Stimulated activated CD8-positive, alpha-beta memory T cell treated with anti-CD3 and anti-CD28 coated beads, Interleukin-12 subunit alpha, Interleukin-12 subunit beta, amount 100 ng/mL, for 4 hours (primary cell): ENCODE results near the gene KIAA1217.
"Not testable (repeated sequence)": the region's sequence is repeated elsewhere in the genome, so short reads cannot be mapped to it uniquely, and the experiment has no call there.

ENCODE experiments used
- DNase-seq: peaks from one replicate; pipeline ENCODE4 v3.0.0-alpha.2; 2020; ENCODE audit warnings: low read depth

The KIAA1217 gene

DNA sequence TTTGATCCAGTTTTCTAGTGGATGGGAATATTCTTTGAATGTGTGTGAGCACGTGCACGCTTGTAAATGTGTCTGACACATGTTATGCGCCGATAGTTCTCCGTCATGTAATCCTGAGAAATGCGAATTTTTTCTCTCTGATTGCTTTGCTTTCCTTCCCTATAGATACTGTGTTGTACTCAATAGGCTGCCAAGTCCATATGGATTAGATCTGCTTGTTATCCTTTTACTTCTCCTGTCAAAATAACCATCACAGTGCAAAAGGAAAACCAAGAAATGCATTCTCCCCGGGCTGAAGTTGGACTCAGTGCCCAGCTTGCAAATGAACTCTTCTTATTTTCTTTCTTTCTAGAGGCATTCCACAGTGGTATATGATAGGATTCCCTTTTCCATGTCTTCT is 131.9 kb downstream of the KIAA1217 start:
- DNase-seq = no peak

DNA sequence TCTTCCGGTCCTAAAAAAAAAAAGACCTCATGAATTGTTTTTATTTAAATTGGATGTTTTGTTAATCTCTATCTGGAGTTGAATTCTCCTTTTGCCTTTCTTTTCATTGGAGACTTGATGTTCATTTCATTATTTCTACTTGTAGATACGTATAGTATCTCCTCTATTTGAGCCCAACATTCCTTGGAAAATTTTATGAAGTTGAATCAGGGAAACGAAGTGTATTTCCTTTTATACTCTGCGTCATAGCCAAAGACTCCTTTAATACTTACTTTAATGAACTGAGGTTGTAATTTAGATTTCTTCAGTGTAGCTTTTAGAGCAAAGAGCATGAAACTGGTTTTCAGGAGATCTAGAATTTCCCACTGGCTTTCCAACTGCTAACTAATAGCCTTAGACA is 132.4 kb downstream of the KIAA1217 start:
- no peak for DNase-seq

DNA sequence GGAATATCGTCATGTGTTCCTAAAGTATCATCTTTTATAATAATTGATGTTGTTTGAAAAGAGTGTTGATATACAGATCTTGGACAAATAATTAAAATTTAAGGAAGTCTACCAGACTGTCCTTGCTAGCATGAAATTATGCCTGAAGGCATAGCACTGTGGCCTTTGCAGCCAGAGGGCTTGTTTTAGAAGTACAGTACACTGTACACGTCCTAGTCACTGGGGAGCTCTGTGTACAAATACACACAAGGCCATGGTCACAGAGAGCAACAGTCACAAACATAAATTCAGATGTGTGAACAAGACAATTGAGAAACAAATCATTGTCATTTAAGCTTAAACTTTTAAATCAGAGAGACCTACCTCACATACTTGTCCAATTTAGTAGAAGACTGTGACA is 133.0 kb downstream of the KIAA1217 start:
- no peak for DNase-seq

DNA sequence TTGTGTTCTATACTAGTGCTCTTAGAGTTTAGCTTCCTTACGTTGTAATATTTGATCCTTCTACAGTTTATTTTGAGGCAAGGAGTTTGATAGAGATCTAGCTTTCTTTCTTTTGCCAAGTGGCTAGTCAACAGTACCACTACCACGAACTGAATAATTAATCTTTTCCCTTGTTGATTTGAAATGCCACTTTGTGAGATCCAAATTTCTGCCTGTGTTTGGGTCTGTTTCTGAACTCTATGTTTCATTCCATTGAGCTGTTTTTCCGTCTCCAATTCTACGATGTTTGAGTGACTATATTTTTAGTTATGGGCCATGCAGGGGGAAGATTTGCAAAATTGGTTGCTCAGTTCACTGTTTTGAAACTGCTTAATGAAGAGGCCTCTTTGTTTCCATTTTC is 134.7 kb downstream of the KIAA1217 start:
- no peak for DNase-seq

DNA sequence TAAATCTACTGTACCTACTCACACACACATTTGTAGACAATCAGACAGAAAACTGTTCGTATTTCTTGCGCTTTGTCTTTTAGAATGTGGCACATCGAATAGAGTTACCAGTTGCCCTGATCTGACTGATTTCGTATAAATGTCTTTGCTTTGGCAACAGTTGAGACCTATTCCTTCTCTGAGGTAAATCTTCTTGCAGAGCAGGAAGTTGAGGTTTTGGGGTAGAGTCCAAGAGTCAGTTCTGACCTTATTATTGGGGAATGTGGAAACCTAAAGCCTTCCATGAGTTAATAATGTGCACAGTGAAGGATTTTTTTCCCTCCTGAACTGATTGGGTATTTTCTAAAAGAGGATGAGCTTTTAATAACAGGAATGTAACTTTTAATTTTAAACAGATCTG is 135.3 kb downstream of the KIAA1217 start:
- DNase-seq = no peak

DNA sequence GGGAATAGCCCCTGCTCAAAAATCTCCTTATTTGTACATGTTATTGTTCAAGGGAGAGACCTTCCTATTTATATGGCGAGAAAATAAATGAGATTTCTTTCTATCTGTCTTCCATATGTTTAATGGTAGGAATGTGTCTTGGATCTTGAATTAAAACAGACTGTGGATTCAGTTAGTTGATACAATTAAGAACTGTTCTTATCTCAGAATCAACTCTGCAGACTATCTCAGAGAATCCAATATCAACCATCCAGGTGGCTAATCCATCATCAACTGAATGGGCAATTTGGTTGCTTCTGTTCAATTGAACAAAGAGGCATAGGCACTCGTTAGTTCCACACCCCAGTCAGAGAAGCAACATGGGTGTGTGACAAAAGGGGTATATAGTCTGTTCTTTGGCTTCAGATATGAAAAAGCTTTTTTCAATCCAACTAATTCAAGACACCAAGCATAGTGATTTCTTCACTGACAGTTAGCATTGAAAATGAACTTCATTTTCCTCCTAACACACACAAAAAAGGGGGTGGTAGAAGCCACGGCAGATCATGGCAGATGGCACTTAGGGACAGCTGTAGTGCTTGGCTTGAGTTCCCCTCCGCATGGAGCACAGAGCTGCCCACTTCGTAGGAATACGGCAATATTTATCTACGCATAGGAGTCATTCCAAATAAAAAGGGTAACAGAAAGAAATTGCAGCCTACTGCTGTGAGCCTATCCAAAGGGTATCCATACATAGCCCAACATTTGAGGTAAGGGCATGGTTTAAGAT is 135.9 kb downstream of the KIAA1217 start:
- no peak for DNase-seq

DNA sequence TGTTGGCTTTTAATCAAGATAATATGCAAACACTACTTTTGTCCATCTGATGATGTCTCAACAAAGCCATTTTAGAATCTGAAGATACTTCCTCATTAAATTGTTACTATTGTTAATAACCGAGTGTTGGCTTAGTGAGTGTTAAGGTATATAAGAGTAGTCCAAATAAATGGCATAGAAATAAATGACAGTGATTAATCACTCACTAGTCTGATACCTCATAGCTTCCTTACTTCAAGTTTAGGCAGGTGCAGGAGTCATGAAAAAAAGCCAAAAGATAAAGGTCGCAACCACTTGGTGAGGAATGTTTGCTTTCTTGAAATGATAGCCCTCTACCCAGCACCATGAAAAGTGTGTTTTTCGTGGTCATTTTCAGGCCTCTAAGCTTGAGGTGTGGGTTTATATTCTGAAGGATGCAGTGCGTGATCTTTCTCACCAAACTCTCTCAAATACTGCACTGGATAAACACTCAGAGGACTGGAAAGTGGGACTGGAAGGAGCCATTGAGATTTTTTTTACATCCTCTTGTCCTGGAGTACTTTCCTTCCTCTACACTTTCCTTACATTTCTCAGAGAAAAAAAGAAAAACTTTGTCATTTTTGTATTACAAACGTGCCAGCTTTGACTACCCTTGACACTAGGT is 138.1 kb downstream of the KIAA1217 start:
- no peak for DNase-seq

DNA sequence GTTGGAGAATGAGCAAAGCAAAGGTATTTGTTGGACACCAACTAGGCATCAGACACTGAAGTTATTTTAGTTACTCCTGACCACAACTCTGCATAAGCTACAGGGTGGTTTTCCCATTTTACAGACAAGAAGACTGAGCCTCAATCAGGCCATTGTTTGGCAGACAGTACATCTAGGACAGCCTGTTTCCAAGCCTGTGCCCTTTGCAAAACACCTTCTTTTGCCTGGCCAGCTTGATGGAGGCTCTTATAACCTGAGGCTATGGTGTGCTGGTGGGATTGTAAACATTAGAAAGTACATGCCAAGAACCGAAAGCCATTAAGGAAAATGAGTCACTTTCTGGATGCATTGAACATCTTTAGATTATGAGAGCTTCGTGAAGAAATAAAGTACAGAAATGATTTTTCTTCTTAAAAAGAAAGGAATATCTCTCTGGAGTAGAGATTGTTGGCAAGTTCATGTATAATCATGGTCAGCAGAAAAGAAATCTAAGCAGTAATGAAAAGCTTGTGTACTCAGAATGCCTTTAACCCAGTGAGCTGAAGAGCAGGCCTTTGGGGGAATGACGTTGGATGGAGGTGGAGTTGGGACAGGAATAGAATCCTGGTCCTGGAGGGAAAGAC is 140.6 kb downstream of the KIAA1217 start:
- no peak for DNase-seq

DNA sequence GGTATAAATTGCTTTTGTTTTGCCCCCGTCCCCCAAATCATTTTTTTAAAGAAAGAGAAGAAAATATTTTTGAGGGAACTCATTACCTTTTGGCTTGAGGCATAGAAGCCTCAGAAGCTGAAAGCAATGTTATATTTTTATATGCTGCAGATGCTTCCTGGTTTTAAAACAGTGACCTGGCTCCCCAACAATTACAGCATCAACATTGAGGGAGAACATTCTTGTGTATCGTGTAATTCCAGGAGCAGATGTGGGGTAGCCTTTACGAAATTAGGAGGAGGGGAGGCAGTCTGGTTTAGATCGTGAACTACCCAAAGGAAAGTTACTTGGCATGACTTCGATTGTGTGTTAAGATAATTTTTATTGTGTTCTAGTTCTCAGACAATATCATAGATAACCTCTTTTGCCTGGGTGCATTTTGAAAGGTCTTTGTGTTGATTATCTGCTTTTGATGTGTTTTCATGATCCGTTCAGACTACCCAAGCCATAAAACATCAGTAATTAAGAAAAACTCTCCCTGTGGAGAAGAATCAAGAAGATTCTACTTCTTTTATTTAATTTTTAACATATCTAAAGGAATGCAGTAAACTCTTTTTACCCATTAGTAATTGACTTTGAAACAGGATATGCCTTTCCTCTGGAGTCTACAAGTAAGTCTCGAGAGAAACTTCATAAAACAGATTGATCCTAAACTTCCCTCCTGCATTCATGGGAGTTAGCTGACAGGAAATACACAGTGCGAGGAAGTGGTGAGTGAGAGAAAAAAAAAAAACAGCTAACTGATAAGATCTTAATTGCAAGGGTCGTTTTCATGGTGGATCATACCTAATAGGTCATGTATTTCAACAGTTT is 141.4 kb downstream of the KIAA1217 start:
- DNase-seq = no peak

DNA sequence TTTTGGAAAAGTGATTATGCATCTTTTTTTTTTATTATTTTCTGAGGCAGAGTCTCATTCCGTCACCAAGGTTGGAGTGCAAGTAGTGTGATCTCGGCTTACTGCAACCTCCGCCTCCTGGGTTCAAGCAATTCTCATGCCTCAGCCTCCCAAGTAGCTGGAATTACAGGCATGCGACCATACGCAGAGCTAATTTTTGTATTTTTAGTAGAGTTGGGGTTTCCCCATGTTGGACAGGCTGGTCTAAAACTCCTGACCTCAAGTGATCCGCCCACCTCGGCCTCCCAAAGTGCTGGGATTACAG is 141.9 kb downstream of the KIAA1217 start:
- DNase-seq = not testable (repeated sequence)

DNA sequence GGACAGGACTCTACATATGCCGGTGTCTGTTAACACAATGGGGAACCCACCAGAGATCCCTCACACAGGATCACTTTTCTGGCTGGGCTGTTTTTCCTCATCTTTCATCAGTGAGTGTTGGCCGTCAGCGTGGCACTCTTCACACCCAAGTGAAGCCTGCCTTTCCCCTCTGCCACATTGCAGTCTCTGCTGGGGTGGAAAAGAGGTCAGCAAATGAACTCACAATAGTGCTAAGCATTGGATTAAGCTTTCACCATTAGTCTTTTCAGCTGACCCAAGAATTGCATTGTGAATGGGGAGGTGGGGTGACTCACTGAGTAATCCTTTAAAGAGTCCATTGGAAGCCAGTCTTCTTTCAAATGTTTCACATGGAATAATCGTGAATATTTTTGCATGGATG is 143.0 kb downstream of the KIAA1217 start:
- DNase-seq = no peak

DNA sequence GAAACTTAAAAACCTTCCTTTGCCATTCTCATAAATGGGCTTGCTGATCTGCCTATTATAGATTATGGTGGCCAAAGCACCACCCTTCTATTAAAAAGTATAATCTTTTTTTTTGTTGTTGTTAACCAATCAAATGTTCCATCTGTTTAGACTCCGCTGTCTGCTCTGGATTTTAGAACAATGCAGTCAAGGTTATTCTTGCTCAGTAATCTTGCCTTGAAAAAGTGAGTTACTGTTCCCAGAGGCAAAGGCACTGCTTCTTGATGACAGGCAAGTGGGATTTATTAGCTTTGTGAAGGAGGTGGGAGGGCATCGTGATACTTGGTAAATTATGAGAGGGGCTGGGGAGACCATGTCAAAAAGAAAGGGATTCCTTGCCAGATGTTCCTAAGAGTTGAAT is 143.5 kb downstream of the KIAA1217 start:
- DNase-seq = no peak

DNA sequence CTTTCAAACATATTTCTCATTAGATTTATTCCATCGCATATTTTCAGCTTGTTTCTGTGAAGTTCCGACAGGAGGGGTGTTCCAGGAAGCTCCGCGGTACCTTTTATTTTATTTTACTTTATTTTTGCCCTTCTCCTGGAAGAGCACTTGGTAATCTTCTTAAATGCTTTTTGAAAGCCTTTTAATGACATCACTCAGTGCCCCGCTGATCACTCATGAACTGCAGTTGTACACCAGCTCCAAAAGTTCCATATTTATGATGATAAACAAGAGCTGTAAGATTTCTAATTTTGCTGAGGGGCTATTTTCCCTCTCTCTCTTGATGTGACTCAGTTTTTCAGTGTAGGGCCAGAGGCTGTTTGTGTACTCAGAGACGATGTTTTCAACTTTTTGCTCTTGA is 144.4 kb downstream of the KIAA1217 start:
- DNase-seq = no peak

DNA sequence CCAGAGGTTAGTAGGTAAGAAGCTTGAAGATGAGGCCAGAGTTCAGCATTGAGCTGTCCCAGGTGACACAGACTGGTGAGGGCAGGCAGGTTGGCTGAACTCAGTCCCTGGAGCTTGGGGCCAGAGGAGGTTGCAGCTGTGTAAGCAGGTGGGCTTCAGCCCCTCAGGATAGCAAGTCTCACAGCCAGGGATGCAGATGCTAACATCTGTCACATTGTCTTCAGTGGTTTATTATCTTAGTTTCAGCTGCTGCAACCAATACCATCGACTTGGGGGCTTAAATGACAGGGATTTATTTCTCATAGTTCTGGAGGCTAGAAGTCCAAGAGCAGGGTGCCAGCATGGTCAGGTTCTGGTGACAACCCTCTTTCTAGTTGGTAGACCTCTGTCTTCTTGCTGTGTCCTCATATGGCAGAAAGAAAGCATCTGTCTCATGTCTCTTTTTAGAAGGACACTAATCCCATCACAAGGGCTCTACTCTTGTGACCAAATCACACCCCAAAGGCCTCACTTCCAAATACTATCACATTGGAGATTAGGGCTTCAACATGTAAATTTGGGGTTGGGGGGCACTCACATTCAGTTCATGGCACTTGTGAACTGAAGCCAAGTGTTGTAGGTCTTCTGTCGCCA is 146.2 kb downstream of the KIAA1217 start:
- no peak for DNase-seq

DNA sequence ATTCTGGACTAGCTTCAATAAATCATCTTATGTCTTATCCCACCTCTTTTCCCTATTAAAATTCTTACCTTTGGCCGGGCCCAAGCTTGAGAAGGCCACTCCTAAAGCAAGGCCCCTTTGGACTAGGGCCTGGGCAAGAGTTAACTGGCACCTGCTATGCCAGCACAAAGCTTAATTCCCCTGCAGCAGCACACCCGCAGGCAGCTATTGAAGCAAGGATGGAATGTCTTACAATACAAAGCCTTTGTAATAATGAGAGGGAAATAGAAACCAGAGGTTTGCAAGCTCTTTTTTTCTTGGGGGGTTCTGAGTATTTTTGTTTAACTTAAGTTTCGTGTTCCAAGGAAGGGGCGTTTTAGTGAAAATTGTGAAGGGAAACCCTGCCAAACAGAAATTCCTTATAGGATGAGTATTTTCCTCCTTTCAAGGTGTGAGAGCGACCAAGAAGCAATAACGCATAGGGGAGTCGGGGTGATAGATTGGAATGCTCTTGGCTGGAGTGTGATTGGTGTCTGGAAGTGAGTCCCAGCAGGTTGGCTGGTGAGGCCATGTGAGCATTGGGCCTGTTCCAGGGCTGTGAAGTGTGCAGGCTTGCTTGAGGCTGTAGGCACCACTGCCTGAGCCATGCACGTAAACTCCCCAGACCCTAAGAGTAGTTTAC is 148.5 kb downstream of the KIAA1217 start:
- DNase-seq = no peak

DNA sequence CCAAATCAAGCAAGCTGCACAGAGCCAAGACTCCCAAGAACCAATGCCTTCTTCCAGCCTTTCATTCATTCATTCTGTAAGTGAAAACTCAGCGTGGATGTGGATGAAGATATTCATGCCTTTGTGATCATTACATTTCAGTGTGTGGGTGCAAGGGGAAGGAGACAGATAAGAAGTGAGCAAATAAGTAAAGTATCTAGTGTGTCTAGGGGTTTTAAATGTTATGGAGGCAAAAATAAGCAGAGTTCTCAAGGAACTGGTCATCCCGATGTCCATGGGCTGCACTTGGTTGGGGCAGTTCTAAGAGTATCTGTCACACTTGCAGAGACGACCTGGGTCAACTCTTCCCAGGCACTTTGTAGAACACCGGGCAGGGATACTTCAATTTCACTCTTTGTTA is 149.1 kb downstream of the KIAA1217 start:
- no peak for DNase-seq

DNA sequence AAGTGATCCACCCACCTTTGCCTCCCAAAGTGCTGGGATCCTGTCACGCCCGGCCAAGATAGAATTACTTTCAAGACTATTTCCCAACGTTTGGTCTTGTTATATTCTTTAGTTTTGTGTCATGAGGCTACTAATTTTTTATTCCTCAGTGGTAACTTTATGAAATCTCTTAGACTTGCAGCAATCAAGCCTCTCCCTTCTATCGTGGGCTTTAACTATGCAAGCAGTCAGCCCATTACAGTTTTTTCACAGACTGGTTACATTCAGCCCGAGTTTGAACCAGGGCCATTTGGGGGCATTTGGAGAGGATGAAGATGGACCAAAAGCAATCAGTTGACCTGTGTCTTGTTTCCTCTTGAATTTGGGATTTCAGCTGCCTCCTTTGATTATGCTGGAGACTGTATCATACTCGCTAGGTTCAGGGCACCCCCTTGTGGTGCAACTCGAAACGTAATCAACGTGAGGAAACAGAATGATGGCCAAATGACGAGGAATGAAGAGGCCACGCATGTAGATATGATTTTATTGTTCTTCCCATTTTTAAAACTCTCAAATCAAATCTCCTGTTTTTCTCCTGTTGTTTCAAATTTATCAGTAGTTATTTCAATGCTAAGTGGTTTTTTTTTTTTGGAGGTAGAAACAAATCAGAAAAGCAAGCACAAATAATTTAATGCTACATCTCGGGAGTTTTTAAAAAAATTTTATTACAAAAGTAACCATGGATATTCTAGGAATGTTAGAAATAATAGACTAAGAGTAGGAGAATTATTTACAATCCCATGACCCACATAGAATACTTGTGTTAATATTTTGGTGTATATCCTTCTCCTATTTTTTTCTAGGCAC is 151.6 kb downstream of the KIAA1217 start:
- DNase-seq = no peak

DNA sequence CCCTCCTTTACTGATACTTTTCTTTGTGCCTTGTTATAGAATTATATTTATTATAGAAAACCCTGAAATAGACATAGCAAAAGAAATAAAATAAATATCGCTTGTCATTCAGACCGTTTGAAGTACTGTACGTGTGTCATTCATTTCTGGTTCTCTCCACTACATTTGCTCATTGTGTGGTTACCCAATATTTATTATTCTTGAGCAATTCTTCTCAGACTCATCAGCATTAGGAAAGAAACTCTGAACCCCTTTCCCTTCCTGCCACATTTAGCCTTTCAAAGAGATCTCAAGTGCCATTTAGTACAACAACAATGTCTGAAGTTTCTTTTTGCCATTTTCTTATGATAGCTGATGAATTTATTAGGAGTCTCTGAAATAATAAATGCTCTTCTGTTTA is 154.1 kb downstream of the KIAA1217 start:
- no peak for DNase-seq

DNA sequence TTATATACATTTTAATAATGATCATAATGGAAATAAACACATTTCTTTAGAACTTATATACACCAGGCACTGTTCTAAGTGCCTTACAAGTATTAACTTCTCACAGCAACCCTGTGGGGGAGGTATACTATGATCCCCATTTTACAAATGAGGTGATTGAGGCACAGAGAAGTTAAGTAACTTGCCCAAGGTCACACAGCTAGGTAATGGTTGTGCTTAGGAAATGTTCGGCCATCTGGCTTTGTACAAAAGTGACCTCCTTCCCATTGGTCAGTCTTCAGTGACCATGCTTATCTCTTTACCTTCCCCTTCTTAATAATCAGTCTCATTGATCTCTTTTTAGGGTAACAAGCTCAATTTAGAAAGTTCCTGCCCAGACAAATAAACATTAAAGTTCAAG is 158.8 kb downstream of the KIAA1217 start:
- no peak for DNase-seq

DNA sequence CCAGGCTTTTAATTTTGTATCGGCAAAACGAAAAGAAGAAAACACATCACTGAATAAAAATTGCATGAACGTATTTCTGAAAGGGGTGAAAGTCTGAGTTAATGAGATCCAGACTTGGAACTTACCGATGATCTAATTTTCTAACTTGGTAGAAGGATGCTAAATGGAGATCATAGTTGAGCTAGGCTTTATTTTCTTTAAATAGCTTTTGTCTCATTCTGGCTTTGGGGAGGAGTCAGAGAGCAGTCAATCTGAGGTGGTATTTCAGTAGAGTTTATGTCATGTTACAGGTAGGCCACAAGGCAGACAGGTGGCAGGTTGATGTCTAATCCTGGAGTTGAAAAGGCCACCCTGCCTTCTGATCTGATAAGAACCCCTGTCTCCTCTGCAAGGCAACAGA is 161.9 kb downstream of the KIAA1217 start:
- no peak for DNase-seq

DNA sequence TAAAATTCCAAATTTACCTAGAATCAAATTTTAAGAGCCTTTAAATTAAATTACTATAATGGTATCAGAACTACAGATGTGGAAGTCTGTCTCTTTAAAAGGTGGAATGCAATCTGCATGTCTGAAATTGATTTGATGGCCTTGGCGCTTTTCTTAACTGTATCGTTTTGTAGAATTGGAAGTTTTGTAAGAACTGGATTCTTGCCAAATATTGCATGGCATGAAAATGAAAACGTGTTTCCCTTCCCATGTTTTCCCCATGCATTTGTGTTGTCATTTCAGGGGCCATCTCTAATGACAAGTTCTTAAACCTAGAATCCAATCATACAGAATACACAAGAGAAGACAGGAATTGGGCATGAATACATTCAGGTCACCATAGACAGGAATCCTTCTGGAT is 162.5 kb downstream of the KIAA1217 start:
- DNase-seq = no peak
